Fibroblast of skin of scalp (primary cell): Measurements from ENCODE around the gene TRIM2.

ENCODE experiments used
- DNase-seq: peaks from one replicate; pipeline ENCODE4 v3.0.0-alpha.2; 2013

Gene TRIM2

GRCh38 chr4:153384160-153384559, 179.9 kb downstream of the TRIM2 start:
- DNase-seq = no peak

DNA sequence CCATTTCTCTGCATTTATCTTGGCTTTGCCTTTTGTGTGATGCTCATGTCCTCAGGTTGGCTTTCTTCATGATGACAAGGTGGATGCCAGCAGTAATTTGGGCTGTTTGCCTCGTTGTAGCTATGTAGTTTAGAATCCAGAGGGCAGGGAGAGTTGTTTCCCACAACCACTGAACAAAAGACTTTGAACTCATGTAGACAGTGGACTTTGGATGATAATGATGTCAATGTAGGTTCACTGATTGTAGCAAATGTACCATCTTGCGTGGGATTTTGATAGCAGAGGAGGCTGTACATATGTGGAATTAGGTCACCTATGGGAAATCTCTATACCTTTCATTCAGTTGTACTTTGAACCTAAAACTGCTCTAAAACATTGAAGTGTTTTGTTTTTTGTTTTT, 181.5 kb downstream of the TRIM2 start:
- DNase-seq = no peak

DNA sequence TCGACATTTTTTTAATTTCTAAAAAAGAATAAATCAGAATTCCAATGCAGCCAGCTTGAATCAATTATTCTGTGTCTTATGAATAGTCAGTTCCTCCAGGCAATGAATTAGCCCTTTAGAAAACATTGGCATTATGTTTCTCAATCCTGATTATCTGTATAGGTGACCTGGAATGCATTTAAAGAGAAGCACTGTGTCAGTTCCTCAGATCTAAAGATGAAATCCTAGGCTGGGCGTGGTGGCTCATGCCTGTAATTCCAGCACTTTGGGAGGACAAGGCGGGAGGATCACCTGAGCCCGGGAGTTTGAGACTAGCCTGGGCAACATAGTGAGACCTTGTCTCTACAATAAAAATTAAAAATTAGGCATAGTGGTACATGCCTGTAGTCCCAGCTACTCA, 183.7 kb downstream of the TRIM2 start:
- no peak for DNase-seq
